GM18867 (cell line): ENCODE measurements around the gene COL10A1.

ENCODE experiments used
- ATAC-seq: cut with Tn5 transposase; IDR thresholded peaks from one replicate; pipeline ENCODE4 v1.9.1; 2021; ENCODE audit warnings: mild to moderate bottlenecking, moderate library complexity; ENCODE audit not compliant: unreplicated experiment

Gene COL10A1

DNA sequence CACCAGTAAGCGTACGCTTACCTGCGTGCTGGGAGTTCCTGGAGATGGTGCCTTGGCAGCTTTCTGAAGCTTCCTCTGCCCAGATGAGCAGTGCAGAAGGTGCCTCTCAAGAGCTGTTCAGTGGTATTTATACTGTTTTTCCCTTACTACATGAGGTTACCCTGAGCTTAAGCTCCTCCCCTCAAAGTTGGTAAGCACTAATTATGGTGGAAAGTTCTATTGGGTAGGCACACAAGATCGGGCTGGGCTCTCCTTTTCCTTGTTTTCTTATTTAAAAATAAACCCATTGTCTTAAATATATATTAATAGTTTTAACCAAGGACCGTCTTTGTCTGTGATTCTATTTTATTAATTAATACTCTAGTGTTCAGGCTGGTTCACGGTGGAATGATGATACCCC, at the start of gene COL10A1:
TSS of gene COL10A1 (minus strand) at position 101 of the 400 bp plus-strand sequence. CDS start 640 bp downstream, outside the sequence.
- ATAC-seq, result no peak

DNA sequence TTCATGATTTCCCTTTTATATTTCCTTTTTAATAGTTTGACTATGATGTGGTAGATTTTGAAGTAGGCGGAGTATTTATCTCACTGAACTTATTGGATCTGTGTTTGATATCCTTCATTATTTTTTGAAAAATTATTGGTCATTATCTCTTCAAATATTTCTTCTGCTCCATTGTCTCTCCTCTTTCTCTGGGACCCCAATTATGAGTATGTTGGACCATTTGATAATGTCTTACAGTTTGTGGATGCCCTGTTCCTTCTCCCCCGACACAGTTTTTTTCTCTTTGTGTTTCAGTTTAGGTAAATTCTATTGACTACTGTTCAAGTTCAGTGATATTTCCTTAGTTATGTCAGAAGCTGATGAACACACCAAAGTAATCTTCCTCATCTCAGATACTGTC, 49.4 kb upstream of the COL10A1 start:
- no peak for ATAC-seq

DNA sequence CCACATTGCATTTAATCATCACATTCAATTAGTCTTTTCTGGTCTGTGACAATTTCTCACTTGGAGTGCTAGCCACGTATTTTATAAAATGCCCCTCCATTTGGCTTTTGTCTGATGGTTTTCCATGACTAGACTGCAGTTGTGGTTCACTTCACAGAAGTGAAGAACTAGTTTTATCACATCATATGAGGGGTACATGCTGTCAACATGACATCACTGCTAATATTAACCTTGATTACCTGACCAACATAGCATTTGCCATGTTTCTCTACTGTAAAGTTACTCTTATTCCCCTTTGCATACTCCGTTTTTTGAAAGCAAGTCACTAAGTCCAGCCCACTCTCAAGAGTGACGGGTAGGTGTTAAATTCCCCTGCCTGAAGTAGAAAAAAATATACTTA, 48.0 kb upstream of the COL10A1 start:
- ATAC-seq, result no peak

DNA sequence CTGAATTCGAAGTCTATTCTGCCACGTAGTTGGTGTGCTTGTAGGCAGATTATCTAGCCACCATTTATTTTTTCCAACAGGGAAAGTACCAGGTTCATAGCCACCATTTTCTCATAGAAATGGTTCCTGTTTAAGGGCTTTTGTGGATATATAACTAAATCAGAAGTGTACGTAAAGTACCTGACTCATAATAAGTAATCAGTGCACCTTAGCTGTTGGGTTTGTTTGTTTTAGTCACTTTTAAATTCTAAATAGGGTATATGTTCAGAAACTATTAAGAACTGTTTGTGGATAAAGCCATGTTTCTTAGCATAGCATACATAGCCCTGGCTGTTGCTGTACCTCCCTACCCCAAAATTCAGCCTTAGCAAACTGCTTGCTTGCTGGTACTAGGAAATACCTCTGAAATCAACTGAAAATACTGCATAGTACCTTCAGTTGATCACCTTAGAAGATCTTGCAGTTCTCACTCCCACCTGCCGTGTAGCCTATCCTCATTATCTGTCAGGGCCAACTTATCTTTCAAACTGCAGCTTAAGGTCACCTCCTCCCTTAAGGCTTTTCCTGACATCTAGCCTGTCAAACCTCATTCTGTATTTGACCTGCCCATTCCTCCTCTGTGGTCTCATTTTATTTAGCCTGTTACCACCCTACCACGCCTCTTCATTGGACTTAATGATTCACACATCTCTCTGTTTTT, 44.6 kb upstream of the COL10A1 start:
- ATAC-seq, result no peak

DNA sequence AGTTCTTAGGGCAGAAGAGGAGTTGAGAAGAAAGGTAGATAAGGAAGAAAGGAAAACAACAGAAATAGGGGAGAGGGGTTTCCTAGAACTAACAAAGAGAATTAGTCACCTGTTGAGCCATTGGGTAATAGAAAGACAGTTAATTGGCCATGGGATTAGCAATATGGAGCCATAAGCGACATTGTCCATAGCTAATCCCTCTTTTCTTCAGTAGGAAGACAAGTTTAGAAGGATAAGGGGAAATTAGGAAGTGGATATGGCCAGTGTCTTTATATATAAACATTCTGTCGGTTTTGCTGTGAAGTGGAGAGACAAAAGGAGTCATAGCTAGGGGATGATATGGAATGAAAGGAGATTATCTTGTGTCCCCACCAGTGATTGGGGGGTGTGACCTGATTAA, 43.9 kb upstream of the COL10A1 start:
- no peak for ATAC-seq

DNA sequence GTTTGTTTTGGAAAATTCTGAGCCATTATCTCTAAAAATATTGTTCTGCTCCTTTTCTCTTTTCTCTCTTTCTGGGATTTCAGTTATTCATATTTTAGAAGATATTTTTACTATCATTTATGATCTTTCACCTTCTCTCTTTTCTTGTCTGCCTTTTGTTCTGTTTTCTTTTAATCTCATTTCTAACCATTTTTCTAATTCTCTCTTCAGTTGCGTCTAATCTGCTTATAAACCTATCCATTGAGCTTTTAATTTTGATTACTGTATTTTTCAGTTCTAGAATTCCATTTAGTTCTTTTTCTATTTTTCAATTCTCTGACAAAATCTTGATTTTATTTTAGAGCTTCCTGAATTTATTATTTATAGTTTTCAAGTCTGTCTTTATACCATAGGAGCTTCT, 42.2 kb upstream of the COL10A1 start:
- no peak for ATAC-seq

DNA sequence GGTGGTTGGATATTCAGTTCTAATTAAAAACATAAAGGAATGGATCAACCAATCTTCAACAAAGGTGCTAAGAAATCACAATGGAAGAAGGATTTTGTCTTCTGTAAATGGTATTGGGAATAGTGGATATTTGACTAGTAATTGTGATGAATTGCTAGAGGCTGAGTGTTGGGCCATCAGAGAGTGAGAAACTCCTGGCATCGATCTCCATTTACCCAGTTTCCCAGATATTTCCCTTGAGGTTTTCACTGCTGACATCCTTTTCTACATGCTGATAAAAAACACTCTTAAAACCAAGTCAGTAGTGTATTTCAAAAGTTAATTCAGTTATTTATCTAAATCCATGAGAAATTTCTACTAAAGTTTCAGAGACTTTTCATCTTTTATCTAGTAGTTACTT, 40.4 kb upstream of the COL10A1 start:
- ATAC-seq, result no peak

DNA sequence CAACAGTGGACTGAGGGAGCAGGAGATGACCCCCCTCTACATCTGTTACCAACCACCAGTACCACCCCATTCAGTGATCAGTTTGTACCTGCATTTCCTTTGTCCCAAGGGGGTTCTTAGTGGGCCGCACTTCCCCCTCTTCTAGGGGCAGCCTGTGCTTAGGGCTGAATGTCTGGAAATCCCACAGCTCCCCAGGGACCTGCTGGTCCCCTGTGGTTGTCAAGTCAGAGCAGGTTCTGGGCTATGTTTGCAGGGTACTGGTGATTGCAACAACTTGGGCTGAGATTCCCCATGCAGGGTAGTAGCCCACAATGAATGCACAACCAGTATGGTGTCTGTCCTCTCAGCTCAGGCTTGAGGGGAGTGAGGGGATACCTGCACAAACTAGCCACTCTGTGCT, 39.7 kb upstream of the COL10A1 start:
- ATAC-seq, result no peak

DNA sequence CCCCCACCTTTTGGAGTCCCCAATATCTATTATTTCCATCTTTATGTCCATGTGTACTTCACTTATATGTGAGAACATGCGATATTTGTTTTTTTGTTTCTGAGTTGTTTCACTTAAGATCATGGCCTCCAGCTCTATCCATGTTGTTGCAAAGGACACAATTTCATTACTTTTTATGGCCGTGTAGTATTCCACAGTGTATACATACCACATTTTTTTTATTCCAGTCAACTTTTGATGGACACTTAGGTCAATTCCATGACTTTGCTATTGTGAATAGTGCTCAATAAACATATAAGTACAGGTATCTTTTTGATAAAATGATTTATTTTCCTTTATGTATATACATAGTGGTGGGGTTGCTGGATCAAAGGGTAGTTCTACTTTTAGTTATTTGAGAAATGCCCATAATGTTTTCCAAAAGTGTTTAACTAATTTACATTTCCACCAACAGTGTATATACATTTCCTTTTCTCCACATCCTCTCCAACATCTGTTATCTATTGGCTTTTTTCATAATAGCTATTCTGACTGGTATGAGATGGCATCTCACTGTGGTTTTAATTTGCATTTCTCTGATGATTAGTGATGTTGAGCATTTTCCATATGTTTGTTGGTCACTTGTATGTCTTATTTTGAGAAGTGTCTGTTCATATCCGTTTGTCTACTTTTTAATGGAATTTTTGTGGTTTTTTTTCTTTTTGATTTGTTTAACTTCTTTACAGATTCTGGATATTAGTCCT, 34.0 kb upstream of the COL10A1 start:
- ATAC-seq, result peak; percentile 52

DNA sequence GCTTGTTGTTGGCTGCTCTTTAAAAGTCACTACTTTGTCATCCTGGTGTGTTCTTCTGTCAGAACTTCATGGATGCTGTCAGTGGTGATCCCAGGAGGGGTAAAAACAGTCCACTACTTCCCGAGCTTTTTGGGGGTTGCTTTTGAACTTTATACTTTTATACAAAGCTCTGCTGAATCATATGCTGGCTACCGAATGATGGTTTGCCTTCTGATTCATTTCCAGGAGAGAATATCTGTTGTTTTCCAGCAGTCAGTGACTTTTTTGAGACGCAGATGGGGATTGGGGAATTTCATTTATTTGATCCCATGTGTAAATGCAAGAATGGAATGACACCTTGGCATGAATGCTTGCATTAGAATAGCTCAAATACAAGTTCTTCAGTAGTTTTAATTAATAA, 32.7 kb upstream of the COL10A1 start:
- no peak for ATAC-seq

DNA sequence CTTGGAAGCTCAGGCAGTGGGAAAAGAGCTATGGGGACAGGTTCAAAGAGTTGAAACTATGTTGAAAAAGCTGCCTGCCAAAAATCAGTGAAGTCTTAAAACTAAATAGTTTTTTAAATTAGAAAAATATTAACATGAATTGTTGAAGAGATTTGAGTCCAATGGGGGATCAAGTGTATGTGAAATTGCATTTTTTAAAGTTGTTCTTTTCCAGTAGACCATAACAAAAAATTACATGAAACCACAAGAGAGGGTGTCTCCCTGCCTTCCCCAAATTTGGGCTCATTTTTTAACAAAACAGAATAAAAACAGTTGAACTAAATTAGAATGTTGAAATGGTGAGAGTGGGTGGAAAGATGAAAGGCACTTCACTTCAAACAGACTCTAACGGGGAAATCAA, 31.5 kb upstream of the COL10A1 start:
- no peak for ATAC-seq

DNA sequence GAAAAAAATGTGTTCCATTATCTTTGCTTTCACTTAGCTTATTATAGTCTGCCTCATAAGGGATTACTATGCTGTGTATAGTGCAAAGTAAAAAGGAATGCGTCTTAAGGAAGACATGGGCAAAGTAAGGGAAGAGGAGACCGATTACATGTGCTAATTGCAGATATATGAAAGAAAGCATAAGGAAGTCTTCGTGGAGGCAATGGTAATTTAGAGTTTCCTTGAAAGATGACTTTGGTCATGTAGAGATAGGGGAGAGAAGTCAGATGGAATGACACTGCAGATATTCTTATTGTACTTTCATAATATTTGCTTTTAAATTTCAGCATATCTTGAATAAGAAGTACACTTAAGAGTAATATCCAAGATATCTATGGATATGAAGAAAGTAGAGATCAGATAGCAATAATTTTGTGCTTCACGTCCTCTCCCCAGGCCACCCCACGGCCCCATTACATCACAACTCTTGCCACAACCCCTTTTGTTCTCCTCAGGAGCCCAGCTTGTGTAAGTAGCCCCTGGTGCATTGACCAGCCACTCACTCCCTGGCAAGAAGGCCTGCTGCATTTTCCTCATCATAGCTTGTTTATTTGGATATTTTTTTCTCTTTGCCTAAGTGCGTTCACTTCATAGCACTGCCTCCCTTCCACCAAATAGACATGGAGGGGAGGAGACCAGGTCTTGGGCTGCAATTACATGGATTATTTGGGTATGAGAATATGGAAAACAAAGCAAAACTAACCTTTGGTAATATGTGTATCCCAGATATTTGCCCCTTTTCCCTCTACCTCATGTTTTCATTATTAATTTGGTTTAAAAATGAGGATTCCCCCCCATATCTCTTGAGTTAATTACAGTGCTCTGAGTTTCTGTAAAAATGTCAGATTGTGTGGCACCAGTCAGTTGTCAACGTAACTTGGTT, 30.7 kb upstream of the COL10A1 start:
- ATAC-seq, result no peak

DNA sequence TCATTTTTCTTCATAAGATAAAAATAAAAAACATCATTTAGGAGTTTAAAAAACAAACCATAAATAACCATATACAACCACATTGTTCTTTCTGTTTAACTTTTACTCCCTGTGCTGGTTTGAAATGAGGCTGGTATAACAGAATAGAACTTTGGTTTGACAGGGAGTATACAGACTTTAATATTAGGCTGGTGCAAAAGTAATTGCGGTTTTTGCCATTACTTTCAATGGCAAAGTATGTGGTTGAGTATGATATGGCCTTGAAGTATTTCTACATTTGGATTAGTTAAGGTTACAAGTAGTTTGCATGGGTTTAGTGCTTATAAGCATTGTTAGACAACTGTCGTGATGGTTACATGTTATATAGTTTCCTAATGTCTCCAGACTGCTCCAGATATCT, 29.0 kb upstream of the COL10A1 start:
- ATAC-seq, result no peak

DNA sequence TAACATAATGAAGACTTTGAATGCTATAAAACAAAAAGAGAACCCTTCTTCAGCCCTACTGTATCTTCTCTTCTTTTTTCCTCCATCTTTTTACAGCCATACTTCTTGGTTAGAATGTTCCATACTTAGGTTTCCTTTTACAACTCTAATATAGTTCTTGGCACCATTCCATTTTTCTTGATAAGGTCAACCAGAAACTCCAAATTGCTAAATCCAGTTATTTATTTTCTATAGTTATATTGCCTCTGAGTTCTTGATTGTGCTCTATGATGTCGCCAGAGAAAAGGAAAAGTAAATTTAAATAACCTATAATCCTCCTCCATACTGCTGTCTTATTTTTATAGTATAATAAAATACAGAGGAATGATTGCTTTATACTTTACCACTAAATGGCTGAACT, 26.7 kb upstream of the COL10A1 start:
- ATAC-seq, result no peak

DNA sequence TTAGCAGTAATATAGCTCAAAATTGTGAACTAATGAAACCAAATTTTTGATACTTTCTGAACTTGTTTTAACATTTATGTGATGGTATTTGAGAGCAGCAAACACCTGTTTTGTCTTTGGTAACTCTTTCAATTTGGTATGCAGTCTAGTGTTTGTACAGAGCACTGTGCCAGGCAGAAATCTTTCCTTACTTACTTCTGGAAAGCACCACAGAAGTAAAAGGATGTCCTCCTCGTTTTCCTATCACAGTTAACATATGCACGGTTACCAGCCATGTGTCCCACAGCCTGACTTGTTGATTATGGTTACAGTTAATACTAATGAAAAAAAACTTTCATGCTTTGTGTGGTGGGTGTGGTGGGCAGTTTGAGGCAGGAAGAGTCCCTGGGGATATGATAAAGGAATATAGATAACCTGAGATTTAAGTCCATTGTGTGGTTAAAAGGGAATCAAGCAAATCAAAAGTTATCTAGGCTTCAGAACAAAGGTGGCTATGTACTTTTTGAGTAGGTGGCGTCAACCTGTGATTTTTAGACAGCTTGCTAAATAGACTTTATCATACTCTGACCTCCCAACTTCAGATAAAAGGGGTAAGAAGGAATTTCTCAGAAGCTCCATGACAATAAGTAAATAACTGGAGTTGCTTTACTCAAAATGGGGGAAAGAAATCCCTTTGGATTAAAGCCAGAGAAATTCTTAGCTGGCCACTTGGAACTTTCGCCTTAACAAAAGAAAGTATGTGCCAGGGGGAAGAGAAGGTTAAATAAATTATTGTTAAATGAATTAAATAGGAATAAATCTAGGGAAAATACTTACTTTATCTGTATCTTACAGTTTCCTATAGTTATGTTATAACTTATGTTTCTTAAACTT, 20.1 kb upstream of the COL10A1 start:
- ATAC-seq, result no peak

DNA sequence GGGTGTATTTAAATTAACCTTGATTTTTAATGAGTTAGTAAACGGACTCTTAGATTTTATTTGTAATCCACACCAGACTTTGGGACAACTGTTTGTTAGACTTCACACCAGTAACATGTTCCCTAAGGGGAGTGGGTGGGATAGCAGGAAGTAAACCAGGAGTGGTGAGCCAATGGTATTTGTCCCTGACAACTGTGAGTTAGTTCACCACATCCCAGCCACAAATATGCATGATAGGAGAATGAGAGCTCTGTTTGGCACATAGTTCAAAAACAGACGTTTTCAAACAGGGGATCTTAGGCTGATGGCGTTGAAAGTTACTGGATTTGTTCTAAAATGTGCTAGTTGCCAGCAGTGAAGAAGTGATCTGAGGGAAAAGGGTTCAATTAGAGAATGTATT, 18.7 kb upstream of the COL10A1 start:
- ATAC-seq, result no peak

DNA sequence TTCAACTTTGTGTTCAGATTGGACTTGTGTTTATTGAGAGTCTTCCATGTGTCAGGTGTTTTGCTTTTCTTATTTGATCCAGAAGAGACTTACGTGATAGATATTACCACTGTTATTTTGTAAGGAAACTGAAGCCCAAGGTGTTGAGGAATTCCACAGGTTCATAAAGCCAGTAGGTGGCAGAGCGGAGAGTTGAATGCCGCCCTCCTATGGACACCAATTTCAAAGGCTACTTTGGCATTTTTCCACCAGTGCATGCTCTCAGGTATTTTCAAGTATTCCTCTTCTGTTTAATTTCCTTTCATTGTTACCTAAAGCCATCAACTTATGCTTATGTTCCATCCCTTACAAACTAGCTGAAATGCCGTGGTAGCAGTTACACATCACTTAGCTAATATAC, 14.0 kb upstream of the COL10A1 start:
- ATAC-seq, result no peak

DNA sequence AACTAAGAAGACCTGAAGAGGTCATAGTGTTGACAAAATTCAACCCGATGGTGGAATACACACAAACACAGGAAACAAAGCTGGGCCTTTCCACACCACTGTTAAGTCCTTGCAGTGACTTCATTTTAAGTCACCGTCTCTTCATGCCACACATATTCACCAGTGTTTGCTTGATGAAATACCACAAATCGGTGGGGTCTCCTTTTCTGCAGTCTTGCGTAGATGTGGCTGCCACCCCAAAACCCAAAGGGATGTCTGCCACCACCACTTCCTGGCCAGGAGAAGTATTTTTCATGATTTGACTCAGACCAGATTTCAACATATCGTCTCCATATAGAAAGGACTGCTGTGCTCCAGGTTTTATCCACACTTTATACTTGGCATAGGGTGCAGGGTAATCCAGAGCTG, 11.0 kb upstream of the COL10A1 start:
- ATAC-seq, result no peak

DNA sequence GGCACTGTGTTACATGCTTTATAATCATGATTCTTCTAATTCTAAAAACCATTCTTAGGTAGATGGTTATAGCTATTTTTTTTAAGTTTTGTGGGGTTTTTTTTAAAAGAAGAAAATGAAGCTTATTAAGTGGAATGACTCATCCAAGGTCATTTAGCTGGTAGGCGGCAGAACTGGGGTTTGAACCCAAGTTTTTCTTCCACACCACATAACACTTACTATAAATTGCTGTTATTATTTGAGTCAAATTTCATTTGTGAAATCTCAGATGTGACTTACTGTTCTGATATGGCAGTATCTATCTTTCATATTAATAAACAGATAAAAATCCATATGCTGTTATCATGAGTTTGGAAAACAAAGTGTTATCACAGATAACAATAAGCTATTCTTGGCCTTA, 10.4 kb upstream of the COL10A1 start:
- ATAC-seq, result no peak

DNA sequence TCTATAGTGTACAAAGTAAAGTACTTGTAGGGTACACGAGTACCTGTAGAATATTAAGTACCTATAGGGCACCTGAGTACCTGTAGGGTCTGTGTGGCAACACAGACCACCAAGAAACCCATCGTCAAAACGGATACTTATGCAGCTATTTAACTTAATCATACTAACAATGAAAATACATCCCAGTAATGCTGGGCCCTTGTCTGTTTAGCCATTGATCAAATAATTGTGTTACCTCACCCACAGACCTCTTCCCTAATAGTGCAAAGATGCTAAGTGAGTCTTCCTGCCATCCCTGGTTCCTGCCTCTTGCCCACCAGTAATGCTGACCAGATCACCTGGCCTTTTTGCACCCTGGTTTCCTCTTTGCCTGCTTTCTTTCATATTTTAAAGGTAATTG, 7.5 kb upstream of the COL10A1 start:
- ATAC-seq, result no peak
